GM12892 (cell line): Measurements from ENCODE around the gene CLDN9.

Experiments
- POLR2A ChIP-seq: IDR thresholded peaks from 2 replicates; pipeline ENCODE4 v1.6.1; 2011; ENCODE audit warnings: low read depth, low read length, control low read depth
- POLR2AphosphoS5 ChIP-seq: IDR thresholded peaks from 2 replicates; pipeline ENCODE4 v1.6.1; 2011; ENCODE audit warnings: low read depth, low read length, control low read depth
- TAF1 ChIP-seq: IDR thresholded peaks from 2 replicates; pipeline ENCODE4 v1.6.1; 2011; ENCODE audit warnings: low read depth, mild to moderate bottlenecking, control low read depth, low read length, borderline replicate concordance

GRCh38 chr16:3056336-3057180 lies 43.8 kb downstream of the CLDN9 start:
- TF ChIP-seq POLR2A (no peak), POLR2AphosphoS5 (no peak), TAF1 (no peak)
